ENCODE results near the gene KAZN.

The KAZN gene

DNA sequence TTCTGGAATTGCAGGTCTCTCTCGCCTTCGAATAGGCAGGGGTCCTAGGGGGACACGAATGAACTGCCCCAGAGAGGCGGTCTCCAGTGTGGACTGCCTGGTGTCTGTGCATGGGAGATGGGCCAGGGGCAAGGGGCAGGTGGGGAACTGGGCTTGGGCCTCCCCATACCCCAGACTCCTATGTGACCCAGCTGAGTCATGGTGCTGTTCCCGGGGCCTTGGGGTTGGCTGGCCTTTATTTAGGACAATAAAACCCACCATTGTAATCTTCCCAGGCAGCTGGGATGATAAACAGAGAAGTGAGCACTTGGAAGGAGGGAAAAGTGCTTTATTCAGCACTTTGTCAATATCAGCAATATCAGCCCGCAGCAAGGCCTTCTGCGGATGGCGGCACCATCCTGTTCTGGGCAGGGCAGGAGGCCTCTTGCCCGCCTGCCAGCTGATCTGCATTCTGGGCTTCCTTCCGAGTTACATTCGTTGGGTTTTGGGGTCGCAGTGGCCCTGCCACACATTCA, 346.0 kb downstream of the KAZN start:
- no peak for DNase-seq

DNA sequence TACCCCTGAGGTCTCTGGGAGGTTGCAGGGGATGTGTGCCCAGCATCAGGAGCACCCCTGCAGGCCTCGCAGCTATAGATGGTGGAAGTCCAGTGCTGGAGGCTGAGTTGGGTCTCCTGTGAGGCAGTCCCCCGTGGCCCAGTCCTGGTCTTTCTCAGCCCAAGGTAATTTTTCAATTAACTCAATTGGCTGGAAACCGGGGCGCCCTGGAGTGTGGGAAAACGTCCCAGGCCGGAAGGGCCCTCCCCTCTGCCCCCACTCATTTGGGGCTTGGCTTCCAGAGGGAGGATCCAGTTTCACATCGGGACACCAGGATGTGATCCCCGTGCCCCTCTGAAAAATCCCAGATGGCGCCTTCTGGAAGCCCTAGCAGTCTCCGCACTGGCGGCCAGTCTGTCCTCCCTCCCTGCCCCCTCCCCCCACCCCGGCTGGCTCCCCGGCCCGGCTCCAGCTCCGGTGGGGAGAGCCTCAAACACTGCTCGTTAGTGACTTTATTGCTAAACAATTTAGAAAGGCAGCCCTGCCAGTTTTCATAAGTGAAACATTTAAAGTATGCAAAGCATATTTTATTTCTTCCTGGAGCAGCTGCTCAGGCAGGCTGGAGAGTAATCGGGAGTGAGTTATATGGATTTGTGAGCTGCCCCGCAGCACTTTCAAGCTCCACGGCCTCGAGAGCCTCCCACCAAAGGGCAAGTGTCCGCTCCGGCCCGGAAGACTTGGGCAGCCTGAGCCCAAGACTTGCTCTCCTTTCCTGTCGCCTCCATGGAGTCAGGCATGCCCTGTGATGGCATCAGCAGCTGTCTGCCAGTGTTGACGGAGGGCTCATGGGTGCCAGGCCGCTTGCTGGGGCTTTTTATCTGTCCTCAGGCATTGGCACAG, 346.9 kb downstream of the KAZN start:
- DNase-seq: no peak

DNA sequence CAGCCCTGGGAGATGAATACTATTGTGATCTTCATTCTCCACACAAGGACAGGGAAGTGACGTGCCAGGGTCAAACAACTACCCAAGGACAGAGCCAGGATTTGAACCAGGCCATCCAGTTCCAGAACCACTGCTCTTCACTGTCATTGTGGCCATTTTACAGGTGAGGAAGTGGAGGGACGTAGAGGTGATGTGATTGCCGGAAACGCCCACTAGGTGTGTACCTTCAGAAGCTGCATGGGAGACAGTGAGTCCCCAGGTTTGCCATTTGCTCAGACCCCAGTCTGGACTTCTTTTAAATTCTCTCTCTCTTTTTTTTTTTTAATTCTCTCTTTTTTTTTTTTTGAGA, 347.5 kb downstream of the KAZN start:
- DNase-seq: no peak

DNA sequence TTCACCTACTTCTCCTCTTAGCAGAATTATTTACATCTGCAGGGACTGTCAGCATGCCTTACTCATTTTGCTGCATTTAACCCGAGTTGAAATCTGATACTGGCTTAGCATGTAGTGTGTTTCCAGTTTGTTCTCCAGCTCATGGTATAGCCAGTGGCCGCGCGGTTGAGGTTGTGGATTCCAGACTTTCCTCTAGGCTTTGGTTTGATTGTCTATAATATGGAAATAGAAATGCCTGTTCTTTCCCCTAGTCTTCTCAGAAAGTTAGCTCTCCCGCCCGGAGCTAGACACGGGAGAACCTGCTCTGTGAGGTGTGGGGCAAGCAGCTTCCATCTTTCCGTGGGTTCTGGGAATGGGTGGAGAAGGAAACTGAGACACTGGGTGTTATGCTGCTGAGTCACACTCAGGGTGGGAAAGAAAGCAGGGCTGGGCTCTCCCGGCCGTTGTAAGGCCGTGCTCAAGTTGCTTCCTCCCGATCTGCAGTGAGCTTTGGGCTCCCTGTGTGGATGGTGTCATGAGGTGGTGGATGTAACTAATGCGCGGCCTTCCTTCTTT, 348.3 kb downstream of the KAZN start:
- no peak for DNase-seq

DNA sequence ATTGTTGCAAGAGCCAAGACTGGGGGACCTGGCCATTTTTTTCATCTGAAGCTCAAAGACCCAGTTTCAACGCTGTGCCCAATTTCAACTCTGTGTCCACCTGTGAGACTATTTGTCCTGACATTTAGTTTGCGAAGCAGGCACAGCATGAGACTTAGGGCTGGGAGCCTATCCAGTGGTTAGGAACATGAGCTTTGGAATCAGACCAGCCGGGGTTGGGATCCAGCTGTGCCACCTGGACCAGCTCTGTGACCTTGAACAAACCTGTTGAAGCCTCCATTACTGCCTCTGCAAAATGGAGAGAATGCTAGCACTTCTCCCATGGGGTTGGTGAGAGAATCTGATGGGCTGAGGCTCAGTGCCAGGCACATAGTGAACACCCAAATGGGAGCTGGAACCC, 348.9 kb downstream of the KAZN start:
- DNase-seq: no peak

DNA sequence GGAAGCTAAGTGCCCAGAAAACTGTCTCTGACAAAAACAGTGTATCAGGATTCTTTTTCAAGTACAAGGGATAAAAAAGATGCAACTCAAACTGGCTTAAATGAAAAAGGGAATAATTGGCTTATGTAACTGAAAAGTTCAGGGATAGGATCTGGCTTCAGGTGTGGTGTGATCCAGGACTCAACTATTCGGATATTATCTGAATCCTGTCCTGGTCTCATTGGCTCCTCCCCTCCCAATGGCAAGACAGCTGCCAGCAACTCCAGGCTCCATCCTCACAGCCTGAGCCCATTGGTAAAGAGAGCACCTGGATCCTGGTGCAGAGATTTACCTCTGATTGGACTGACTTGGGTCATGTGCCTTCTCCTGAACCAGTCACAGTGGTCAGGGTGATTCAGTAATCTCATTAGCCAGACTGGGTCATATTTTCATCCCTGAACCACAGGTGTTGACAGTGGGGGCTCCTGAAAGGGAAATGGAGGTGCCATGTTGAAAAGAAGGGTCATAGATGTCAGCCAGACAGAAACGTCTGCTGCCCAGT, 349.7 kb downstream of the KAZN start:
- no peak for DNase-seq

- DNase-seq: no peak
These were observed 350.9 kb downstream of the KAZN start for GRCh38 chr1:14949270-14949835.

GRCh38 chr1:14949836-14950713, 351.6 kb downstream of the KAZN start:
- no peak for DNase-seq

GRCh38 chr1:14951766-14952165, 353.3 kb downstream of the KAZN start:
- DNase-seq: no peak

GRCh38 chr1:14952626-14953314, 354.3 kb downstream of the KAZN start:
- no peak for DNase-seq

DNA sequence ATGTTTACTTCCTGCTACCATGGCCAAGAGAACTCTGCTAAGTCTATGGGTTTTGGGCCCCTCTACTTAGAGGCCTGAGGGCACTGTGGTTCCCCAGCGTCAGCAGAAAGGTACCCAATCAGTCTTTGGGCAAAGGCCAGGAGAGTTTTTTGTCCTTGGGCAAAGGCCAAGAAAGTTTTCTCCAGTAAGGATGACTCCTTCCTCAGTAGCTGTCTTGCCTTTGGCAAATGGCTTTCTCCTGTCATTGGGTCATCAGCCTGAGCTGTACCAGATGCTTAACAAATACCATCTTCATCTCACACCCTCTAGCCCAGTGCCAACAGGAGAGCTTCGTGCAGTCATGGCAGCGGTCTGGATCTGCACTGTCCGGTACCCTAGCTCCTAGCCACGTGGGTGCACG, 355.7 kb downstream of the KAZN start:
- DNase-seq: no peak

GRCh38 chr1:14954930-14955329, 356.4 kb downstream of the KAZN start:
- DNase-seq: no peak

DNA sequence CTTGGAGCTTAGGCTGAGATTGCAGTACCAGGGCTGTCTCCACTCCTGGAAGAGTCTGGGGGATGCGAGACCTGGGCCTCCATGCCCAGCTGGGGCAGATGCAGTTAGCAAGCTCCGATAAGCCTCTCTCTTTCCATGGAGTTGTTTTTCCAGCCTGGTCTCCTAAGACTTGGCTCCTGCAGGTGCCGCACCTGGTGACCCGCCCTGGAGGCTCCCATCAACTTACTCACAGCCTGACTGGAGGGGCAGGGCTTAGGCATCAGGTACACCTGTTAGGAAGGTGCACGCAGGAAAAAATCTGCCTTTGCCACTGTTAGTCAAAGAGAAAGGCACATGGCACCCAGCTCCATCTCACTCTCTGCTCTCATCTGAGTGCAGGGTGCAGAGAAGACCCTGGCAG, 356.9 kb downstream of the KAZN start:
- no peak for DNase-seq

DNA sequence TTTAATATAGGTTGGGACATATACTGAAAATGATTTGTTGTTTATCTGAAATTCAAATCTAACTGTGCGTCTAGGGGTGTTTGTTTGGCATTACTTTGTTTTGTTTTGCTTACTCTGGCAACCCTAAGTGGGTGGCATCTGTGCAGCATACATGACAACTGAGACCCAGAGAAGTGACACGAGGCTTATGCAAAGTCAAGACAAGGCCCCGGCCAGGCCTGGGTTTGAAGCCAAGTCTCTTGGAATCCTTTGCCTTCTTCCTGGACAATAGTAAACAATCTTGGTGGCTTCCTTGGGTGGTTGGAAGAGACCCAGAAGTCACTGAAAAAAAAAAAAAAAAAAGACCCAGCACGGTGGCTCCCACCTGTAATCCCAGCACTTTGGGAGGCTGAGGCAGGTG, 357.5 kb downstream of the KAZN start:
- no peak for DNase-seq

DNA sequence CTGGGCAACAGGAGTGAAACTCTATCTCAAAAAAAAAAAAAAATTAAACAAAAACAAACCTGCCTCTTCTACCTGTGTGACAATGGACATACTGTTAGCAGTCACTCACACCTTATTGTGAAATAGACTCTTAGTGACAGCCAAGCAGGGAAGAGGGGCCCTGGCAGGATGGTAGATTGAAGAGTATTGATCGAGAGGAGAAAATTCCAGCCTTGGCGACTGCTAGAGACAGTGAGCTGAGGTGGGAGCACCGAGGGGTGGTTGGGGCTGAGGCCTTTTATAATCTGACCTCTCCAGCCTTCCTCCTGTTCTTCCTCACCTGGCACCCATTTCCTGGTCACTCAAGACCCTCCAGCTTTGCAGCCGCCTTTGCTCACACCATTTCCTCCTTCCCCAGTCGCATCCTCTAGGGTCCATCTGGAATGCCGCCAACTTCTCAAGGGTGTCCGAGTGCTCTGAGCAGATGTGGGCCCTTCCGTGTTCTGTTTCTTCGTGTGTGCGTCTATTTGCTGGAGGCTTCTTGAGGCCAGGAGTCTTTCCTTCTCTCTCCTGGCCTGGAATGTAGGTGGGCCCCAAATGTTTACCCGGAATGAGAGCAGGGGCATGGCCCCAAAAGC, 358.2 kb downstream of the KAZN start:
- DNase-seq: no peak

DNA sequence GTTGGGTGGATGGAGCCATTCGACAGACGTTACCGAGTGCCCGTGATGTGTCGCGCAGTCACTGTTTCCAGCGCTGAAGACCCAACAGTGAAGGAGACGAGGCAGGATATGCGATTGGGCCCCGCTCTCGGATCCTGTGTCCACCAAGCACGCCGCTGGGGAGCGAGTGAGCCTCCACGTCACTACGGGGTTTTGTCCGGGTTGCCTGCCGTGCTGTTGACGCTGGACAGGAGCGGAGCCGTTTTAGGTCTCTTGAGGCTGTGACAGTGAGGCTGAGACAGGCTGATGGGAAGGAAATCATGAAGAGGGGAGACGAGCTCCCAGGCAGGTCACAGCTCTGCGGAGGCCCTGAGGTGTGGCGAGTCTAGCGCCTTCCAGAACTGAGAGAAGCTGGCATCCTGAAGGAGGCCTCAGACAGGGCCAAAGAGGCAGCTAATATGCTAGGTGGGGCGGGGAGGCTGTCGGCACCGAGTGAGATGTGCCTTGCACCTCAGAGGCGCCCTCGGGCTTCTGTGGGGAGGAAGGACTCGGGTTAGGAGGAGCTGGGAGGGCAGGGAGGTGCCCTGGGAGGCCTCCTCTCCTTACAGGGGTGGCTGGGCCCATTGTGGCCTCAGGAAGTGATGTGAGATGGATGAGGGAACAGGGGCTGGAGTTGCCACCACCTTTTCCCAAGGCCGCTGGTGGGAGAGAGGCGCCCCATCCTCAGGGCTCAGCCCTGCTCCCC, 359.1 kb downstream of the KAZN start:
- no peak for DNase-seq

DNA sequence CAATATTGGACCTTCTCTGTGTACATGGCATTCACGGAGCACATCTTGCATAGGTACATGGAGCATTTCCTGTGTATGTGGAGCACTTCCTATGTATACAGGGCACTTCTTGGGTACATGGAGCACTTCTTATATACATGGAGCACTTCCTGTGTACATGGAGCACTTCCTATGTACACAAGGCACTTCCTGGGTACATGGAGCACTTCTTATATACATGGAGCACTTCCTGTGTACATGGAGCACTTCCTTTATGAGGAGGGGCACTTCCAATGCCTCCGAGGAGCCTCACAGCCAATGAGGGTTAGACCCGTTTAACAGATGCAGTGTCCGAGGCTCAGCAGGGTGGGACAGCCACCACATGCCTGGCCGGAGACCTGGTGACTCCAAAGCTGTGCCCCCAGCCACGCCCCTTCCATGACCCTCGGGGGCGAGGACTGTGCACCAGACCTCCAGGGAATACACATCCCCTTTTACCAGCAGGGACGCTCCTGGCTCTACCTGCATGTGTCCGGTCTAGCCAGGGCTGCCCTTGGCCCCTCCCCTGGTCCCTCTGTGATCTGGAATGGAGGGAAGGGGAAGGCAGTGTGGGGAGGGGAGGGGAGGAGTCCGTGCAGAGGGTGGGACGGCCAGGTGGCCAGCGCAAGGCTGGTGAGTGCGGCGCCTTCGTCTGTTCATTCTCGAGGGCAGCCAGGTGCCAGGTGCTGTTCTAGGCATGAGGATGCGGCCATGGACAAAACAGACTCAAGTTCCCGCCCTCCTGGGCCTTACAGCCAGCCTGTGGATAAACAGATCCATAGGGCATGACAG, 360.0 kb downstream of the KAZN start:
- no peak for DNase-seq

GRCh38 chr1:14959059-14959694, 360.7 kb downstream of the KAZN start:
- DNase-seq: no peak

DNA sequence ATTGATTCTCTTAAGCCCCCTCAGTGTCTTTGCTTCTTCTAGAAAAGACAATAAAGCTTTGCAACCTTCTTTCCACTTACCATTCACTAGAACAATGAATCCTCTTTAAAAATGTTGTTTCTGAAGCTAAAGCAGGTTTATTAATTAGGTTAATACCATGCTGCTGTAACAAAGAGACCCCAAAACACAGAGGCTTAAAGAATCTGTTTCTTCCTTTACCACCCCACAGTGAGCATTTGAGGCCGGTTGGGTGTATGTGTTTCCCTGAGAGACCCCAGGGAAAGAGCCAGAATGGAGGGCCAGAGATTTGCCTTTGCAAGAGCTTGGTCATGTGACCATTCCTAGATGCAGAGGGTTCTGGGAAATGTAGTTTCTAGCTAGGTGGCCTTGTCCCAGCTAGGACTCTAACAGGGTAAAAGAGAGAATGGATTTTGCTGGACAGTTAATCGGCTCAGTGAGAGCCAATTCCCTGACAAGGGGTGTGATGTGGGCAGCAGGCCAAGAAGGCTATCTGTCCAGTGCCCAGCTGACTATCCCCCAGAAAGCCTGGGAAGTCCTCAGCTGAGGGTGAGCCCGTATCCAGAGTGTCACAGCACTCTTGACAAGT, 363.3 kb downstream of the KAZN start:
- DNase-seq: no peak
